ENCODE measurements around the gene TSPEAR.

- TF ChIP-seq CTCF (conservative IDR thresholded peaks at IDR 0.05 in 1 of 2, IDR thresholded peaks at IDR 0.05 in 1 of 2; ENCODE audit: low read depth in 1 of 2, low read length in 2 of 2) (no peak), EZH2 (IDR thresholded peaks at IDR 0.05; ENCODE audit: low read length, missing control alignments) (no peak)
These were observed 97.2 kb downstream of the TSPEAR start for GRCh38 chr21:44614161-44614631.

Data from fibroblast of lung (primary cell).